HepG2 (cell line): ENCODE results near the gene LSM6. TPM values are rescaled to one million over a fixed set of nuclear protein-coding genes. Genes with fewer than 3 reads are reported as not detected.
A peak's percentile ranks its signal among the peaks of the same experiment; 100 is the strongest.

Experiments used
- ARHGAP35 ChIP-seq: sonication (generic); formaldehyde crosslinking; IDR thresholded peaks from 2 replicates; pipeline ENCODE4 v1.9.0; 2022; ENCODE audit warnings: mild to moderate bottlenecking, inconsistent platforms, moderate library complexity, missing genetic modification reagents, borderline replicate concordance
- IKZF1 ChIP-seq: fragments of 450-650 bp; IDR thresholded peaks from 2 replicates; pipeline ENCODE4 v1.7.1; 2016
- KAT8 ChIP-seq: IDR thresholded peaks from 2 replicates; pipeline ENCODE4 v1.6.1; 2016; ENCODE audit warnings: missing genetic modification reagents, missing compliant biosample characterization
- KDM2A ChIP-seq: sonication (generic); formaldehyde crosslinking; IDR thresholded peaks from 2 replicates; pipeline ENCODE4 v1.4.0; 2020; ENCODE audit warnings: low read depth, missing genetic modification reagents, borderline replicate concordance
- NBN ChIP-seq: fragments of 450-650 bp; conservative IDR thresholded peaks from 2 replicates; pipeline ENCODE4 v1.6.1; 2017
- NR2F1 ChIP-seq, 2 experiments: fragments of 450-650 bp in 1 of 2; formaldehyde crosslinking in 1 of 2; IDR thresholded peaks; 2 replicates each; pipeline versions ENCODE4 v1.5.0 to v1.6.1; 2016 to 2020; ENCODE audit warnings: mild to moderate bottlenecking in 1 of 2, missing compliant biosample characterization in 1 of 2, missing genetic modification reagents in 1 of 2, moderate library complexity in 1 of 2
- RBM39 ChIP-seq: fragments of 200-400 bp; formaldehyde crosslinking; IDR thresholded peaks from one replicate; pipeline ENCODE4 v1.6.1; 2018; ENCODE audit warnings: antibody characterized with exemption, mild to moderate bottlenecking, low read depth, low read length; ENCODE audit not compliant: poor library complexity, severe bottlenecking
- SRF ChIP-seq: IDR thresholded peaks from 2 replicates; pipeline ENCODE4 v1.6.1; 2011; ENCODE audit warnings: mild to moderate bottlenecking, low read depth, low read length, moderate library complexity
- SSRP1 ChIP-seq: IDR thresholded peaks from 2 replicates; pipeline ENCODE4 v1.6.1; 2016; ENCODE audit warnings: control low read depth
- ZNF121 ChIP-seq: sonication (generic); formaldehyde crosslinking; IDR thresholded peaks from 2 replicates; pipeline ENCODE4 v1.5.0; 2020; ENCODE audit warnings: mild to moderate bottlenecking, missing genetic modification reagents
- ZNF512 ChIP-seq: sonication (generic); formaldehyde crosslinking; IDR thresholded peaks from 2 replicates; pipeline ENCODE4 v1.4.0; 2020; ENCODE audit warnings: mild to moderate bottlenecking, missing genetic modification reagents
- ZNF512B ChIP-seq: sonication (generic); formaldehyde crosslinking; IDR thresholded peaks from 2 replicates; pipeline ENCODE4 v1.5.1; 2020; ENCODE audit warnings: missing genetic modification reagents, mild to moderate bottlenecking, borderline replicate concordance
- ZNF562 ChIP-seq: sonication (generic); formaldehyde crosslinking; IDR thresholded peaks from 2 replicates; pipeline ENCODE4 v1.8.0; 2022; ENCODE audit warnings: missing genetic modification reagents, borderline replicate concordance
- ZSCAN29 ChIP-seq: sonication (generic); formaldehyde crosslinking; conservative IDR thresholded peaks from 2 replicates; pipeline ENCODE4 v1.4.0; 2020; ENCODE audit warnings: mild to moderate bottlenecking, missing genetic modification reagents
- polyA plus RNA-seq, 8 experiments: library from polyadenylated mRNA; depleted of rRNA in 3 of 8; stranded (reverse) in 7 of 8; unstranded in 1 of 8; fragments of >200 nt; fragmentation: Illumina TruSeq in 4 of 8; extraction: Trizol in 4 of 8; gene quantifications; 2 replicates each; pipeline versions ENCODE4 v1.2.1 to v1.2.3, GENCODE V29; 2011 to 2016; ENCODE audit warnings: low read depth in 4 of 8, missing spikeins in 1 of 8, mixed read lengths in 1 of 8; ENCODE audit not compliant: insufficient read depth in 1 of 8
- total RNA-seq, 5 experiments: library from RNA; depleted of rRNA; stranded (reverse); fragments of >200 nt; fragmentation: Illumina TruSeq; extraction: Trizol; gene quantifications; 2 replicates each; pipeline ENCODE4 v1.2.3, GENCODE V29; 2016; ENCODE audit warnings: low read depth in 1 of 5
- TF ChIP-seq, protein P1 (sequence below): IDR thresholded peaks from 2 replicates; pipeline ENCODE4 v1.6.1; 2016; ENCODE audit warnings: low read depth, missing genetic modification reagents, missing compliant biosample characterization
- TF ChIP-seq, protein P2 (sequence below): sonication (generic); formaldehyde crosslinking; conservative IDR thresholded peaks from 2 replicates; pipeline ENCODE4 v1.4.0; 2020; ENCODE audit warnings: missing genetic modification reagents

Gene LSM6
- total and polyA plus RNA-seq, 2 of the 13 experiments (the other 11 are each of a cell fraction or from before 2014, with no cell fraction given), result 14.6 to 83.3 TPM

DNA sequence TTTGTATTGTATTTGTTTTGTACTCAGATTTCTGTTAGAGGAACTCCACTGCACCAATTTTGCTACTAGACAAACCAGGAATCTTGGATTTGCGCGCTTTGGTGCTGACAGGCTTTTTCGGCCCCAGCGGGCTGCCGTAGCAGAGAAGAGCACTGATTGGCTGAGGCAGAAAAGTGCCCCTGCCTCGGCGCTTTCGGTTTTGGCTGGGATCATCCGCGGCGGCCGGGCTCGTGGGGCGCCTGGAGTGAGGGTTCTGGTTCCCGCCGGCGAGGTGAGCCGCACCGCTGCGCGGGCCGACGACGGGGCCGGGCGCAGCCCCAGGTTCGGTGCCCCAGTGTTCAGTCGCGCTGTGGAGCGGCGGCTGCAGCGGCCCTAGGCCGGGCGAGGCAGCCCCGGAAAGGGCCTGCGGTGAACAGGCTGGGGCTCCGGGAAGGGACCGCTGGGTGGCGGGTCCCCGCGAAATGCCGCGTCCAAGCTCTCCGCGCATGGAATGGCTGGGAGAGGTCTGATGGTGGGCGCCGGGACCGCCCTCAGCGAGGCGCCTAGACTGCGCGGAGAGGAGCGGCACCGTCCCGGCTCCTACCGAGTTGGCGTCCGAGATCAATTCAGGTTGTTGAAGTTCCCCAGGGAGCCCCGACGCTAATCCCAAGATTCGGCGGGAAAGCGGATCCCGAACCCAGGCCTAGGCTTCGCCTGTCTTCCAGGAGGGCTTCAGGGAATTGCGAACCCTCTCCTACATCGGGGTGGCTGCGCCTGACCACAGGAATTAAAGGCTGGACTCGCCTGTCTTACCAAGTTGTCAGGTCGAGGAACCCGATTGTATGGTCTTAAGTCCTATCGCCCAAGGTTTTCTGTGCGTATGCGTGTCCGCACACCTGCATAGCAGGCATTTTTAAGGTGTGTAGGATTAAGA is at the start of gene LSM6 (continued):
- TF ChIP-seq, protein P1, sequence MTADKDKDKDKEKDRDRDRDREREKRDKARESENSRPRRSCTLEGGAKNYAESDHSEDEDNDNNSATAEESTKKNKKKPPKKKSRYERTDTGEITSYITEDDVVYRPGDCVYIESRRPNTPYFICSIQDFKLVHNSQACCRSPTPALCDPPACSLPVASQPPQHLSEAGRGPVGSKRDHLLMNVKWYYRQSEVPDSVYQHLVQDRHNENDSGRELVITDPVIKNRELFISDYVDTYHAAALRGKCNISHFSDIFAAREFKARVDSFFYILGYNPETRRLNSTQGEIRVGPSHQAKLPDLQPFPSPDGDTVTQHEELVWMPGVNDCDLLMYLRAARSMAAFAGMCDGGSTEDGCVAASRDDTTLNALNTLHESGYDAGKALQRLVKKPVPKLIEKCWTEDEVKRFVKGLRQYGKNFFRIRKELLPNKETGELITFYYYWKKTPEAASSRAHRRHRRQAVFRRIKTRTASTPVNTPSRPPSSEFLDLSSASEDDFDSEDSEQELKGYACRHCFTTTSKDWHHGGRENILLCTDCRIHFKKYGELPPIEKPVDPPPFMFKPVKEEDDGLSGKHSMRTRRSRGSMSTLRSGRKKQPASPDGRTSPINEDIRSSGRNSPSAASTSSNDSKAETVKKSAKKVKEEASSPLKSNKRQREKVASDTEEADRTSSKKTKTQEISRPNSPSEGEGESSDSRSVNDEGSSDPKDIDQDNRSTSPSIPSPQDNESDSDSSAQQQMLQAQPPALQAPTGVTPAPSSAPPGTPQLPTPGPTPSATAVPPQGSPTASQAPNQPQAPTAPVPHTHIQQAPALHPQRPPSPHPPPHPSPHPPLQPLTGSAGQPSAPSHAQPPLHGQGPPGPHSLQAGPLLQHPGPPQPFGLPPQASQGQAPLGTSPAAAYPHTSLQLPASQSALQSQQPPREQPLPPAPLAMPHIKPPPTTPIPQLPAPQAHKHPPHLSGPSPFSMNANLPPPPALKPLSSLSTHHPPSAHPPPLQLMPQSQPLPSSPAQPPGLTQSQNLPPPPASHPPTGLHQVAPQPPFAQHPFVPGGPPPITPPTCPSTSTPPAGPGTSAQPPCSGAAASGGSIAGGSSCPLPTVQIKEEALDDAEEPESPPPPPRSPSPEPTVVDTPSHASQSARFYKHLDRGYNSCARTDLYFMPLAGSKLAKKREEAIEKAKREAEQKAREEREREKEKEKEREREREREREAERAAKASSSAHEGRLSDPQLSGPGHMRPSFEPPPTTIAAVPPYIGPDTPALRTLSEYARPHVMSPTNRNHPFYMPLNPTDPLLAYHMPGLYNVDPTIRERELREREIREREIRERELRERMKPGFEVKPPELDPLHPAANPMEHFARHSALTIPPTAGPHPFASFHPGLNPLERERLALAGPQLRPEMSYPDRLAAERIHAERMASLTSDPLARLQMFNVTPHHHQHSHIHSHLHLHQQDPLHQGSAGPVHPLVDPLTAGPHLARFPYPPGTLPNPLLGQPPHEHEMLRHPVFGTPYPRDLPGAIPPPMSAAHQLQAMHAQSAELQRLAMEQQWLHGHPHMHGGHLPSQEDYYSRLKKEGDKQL (CRISPR knock-in tag), result no peak
- peak; percentile 65 for TF ChIP-seq RBM39
- TF ChIP-seq, protein P2, sequence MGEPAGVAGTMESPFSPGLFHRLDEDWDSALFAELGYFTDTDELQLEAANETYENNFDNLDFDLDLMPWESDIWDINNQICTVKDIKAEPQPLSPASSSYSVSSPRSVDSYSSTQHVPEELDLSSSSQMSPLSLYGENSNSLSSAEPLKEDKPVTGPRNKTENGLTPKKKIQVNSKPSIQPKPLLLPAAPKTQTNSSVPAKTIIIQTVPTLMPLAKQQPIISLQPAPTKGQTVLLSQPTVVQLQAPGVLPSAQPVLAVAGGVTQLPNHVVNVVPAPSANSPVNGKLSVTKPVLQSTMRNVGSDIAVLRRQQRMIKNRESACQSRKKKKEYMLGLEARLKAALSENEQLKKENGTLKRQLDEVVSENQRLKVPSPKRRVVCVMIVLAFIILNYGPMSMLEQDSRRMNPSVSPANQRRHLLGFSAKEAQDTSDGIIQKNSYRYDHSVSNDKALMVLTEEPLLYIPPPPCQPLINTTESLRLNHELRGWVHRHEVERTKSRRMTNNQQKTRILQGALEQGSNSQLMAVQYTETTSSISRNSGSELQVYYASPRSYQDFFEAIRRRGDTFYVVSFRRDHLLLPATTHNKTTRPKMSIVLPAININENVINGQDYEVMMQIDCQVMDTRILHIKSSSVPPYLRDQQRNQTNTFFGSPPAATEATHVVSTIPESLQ, result no peak
- peak; percentile 87 for TF ChIP-seq KAT8
- no peak for TF ChIP-seq SSRP1 (CRISPR knock-in tag)
- no peak for TF ChIP-seq NBN
- no peak for TF ChIP-seq IKZF1
- no peak for TF ChIP-seq NR2F1 (CRISPR knock-in tag; IDR thresholded peaks at IDR 0.05)
- TF ChIP-seq ZSCAN29 (CRISPR knock-in tag), result no peak
- peak; percentile 47; the same call in 1 of the 2 replicates for TF ChIP-seq KDM2A
- TF ChIP-seq ZNF512 (CRISPR knock-in tag), result no peak
- TF ChIP-seq ZNF512B, result no peak
- no peak for TF ChIP-seq SRF
- no peak for TF ChIP-seq ZNF121 (CRISPR knock-in tag)
- TF ChIP-seq ARHGAP35 (CRISPR knock-in tag), result 0 out of 2 replicates have a peak, but pooled peaks have one; percentile 47
- TF ChIP-seq ZNF562 (CRISPR knock-in tag), result no peak
